Aorta (tissue), 5 donors: Measurements from ENCODE around the gene SCARB1. TPM values are rescaled to one million over a fixed set of nuclear protein-coding genes. Genes with fewer than 3 reads are reported as not detected.
A peak's percentile ranks its signal among the peaks of the same experiment; 100 is the strongest.

Source experiments
- ATAC-seq: fragments of 200-7000 bp; cut with Tn5 transposase; one replicate; pipeline ENCODE4 v1.9.1; 2022; ENCODE audit warnings: moderate library complexity; ENCODE audit not compliant: low FRiP score
- DNase-seq, 2 donors: peaks; one replicate each; pipeline ENCODE4 v3.0.0-alpha.2; 2020
- H3K27ac ChIP-seq, 2 donors: one replicate each; pipeline ENCODE4 v1.5.1; 2013; ENCODE audit warnings: low read length in 2 of 2, mild to moderate bottlenecking in 2 of 2, moderate library complexity in 2 of 2, control low read depth in 1 of 2, inconsistent platforms in 1 of 2, low read depth in 1 of 2
- H3K27me3 ChIP-seq, 2 donors: one replicate each; pipeline ENCODE4 v1.6.1; 2013; ENCODE audit warnings: control low read depth in 1 of 2, low read length in 1 of 2, mild to moderate bottlenecking in 1 of 2, moderate library complexity in 1 of 2; ENCODE audit not compliant: insufficient read depth in 2 of 2, control insufficient read depth in 1 of 2
- H3K36me3 ChIP-seq, 2 donors: one replicate each; pipeline ENCODE4 v1.6.1; 2013; ENCODE audit warnings: control low read depth in 1 of 2, low read length in 1 of 2, mild to moderate bottlenecking in 1 of 2; ENCODE audit not compliant: insufficient read depth in 2 of 2, control insufficient read depth in 1 of 2
- H3K4me1 ChIP-seq, 2 donors: one replicate each; pipeline ENCODE4 v1.6.1; 2013; ENCODE audit warnings: low read length in 2 of 2, control low read depth in 1 of 2, mild to moderate bottlenecking in 1 of 2, moderate library complexity in 1 of 2; ENCODE audit not compliant: insufficient read depth in 2 of 2, control insufficient read depth in 1 of 2
- H3K4me3 ChIP-seq, 2 donors: one replicate each; pipeline ENCODE4 v1.5.1; 2013; ENCODE audit warnings: low read length in 2 of 2, control low read depth in 1 of 2, mild to moderate bottlenecking in 1 of 2
- H3K9me3 ChIP-seq: one replicate; pipeline ENCODE4 v1.6.1; 2013; ENCODE audit warnings: mild to moderate bottlenecking, low read length; ENCODE audit not compliant: control insufficient read depth
- WGBS, 2 donors: extraction: QIAGEN DNeasy Blood & Tissue Kit; methylation state at CpG; one replicate each; pipeline ENCODE4 v1.1.7; 2013; 5-methylcytosine and 5-hydroxymethylcytosine counted together
- intact Hi-C, 2 donors: fragments of 100-400 bp; cut with DNase I; formaldehyde crosslinking; loops; one replicate each; pipeline versions ENCODE4 v1.14.2 to v1.15.0; 2022
- polyA plus RNA-seq, 2 donors: library from polyadenylated mRNA; stranded (reverse); fragments of 200-250 nt; gene quantifications; one replicate each; pipeline ENCODE4 v1.2.3, GENCODE V29; 2013
- total RNA-seq, 2 donors: library from RNA; stranded (reverse); fragmentation: NEBNext Ultra II Directional; extraction: Animal tissue kit (Norgen Biotek cat#: 25700); gene quantifications; one replicate each; pipeline ENCODE4 v1.2.1, GENCODE V29; 2021
- donor health status: healthy with polysubstance abuse.
- donor health status: Bipolar disorder and iron deficiency.
- donor health status: DM: no; HTN: no; CAD: no.
- donor health status: DM: no; HTN: no; CAD: no.
- donor health status: DM: yes; HTN: yes; CAD: no.

The SCARB1 gene
- total and polyA plus RNA-seq, 4 donors, result 6.6 to 38.5 (median 11.9) TPM

GRCh38 chr12:124861492-124861891 lies 2.2 kb downstream of the SCARB1 start:
- peak; percentile 85 to 90 for DNase-seq
- Histone ChIP-seq H3K4me1 (no peaks in the 10 kb centered on the region), H3K4me3 (no peak overlapping the region), H3K36me3 (no peaks in the 10 kb centered on the region), H3K27ac (no peak overlapping the region), H3K27me3 (no peaks in the 10 kb centered on the region), H3K9me3 (no peaks in the 10 kb centered on the region)
- WGBS, 2 donors, result 6 to 8% methylated on average over 9 of the region's 9 CpGs
- peak; percentile 70 for ATAC-seq
- intact Hi-C loops, result no loop called here

- intact Hi-C loops, result no loop called here
- no peak overlapping the region for H3K27ac ChIP-seq
- WGBS, 2 donors, result 85 to 95% methylated on average over 10 to 11 of the region's 11 CpGs
These were observed 5.7 kb downstream of the SCARB1 start for GRCh38 chr12:124857921-124858461.

GRCh38 chr12:124856842-124857178 lies 6.9 kb downstream of the SCARB1 start:
- ATAC-seq (no peak), DNase-seq (no peak)
- no peaks in the 10 kb centered on the region for H3K9me3 ChIP-seq
- no peaks in the 10 kb centered on the region for H3K4me1 ChIP-seq
- 87 to 91% methylated on average over 14 of the region's 14 CpGs for WGBS, 2 donors
- intact Hi-C loops, result no loop called here
- H3K27ac ChIP-seq, result no peak overlapping the region
- no peaks in the 10 kb centered on the region for H3K27me3 ChIP-seq
- H3K36me3 ChIP-seq, result no peaks in the 10 kb centered on the region
- no peak overlapping the region for H3K4me3 ChIP-seq

More at GRCh38 chr12:124857921-124858461, 5.7 kb downstream of the SCARB1 start:
- ATAC-seq (no peak), DNase-seq (no peak)
- Histone ChIP-seq H3K9me3 (no peaks in the 10 kb centered on the region), H3K27me3 (no peaks in the 10 kb centered on the region), H3K4me1 (no peaks in the 10 kb centered on the region), H3K36me3 (no peaks in the 10 kb centered on the region), H3K4me3 (no peak overlapping the region)

- WGBS, 2 donors, result 43 to 49% methylated on average over 14 to 16 of the region's 16 CpGs
- peak; percentile 13 for ATAC-seq
These were observed 7.4 kb downstream of the SCARB1 start for GRCh38 chr12:124856132-124856841.

GRCh38 chr12:124855275-124855957 lies 8.2 kb downstream of the SCARB1 start:
- no peak for ATAC-seq
- Histone ChIP-seq H3K36me3 (no peaks in the 10 kb centered on the region), H3K27ac (no peak overlapping the region), H3K4me3 (no peak overlapping the region), H3K9me3 (no peaks in the 10 kb centered on the region), H3K27me3 (no peaks in the 10 kb centered on the region), H3K4me1 (no peaks in the 10 kb centered on the region)
- WGBS, 2 donors, result 90 to 91% methylated on average over 15 of the region's 15 CpGs
- intact Hi-C loops, result no loop called here
- no peak for DNase-seq

More at GRCh38 chr12:124856132-124856841, 7.4 kb downstream of the SCARB1 start:
- no peak for DNase-seq
- Histone ChIP-seq H3K27me3 (no peaks in the 10 kb centered on the region), H3K27ac (no peak overlapping the region), H3K4me3 (no peak overlapping the region), H3K9me3 (no peaks in the 10 kb centered on the region), H3K36me3 (no peaks in the 10 kb centered on the region), H3K4me1 (no peaks in the 10 kb centered on the region)
- intact Hi-C loops, result no loop called here

- 96% methylated on average over 11 of the region's 11 CpGs for WGBS, 2 donors
- H3K27ac ChIP-seq, result no peak overlapping the region
- H3K4me3 ChIP-seq, result no peak overlapping the region
- no peaks in the 10 kb centered on the region for H3K36me3 ChIP-seq
- H3K27me3 ChIP-seq, result no peaks in the 10 kb centered on the region
- intact Hi-C loops, result no loop called here
- ATAC-seq (no peak), DNase-seq (no peak)
- no peaks in the 10 kb centered on the region for H3K9me3 ChIP-seq
- H3K4me1 ChIP-seq, result no peaks in the 10 kb centered on the region
These were observed 9.0 kb downstream of the SCARB1 start for GRCh38 chr12:124854637-124855184.

- ATAC-seq (no peak), DNase-seq (no peak)
- Histone ChIP-seq H3K36me3 (no peaks in the 10 kb centered on the region), H3K4me3 (no peak overlapping the region), H3K27me3 (no peaks in the 10 kb centered on the region), H3K4me1 (no peaks in the 10 kb centered on the region), H3K9me3 (no peaks in the 10 kb centered on the region), H3K27ac (no peak overlapping the region)
- intact Hi-C loops, result no loop called here
- 93 to 94% methylated on average over 23 to 24 of the region's 24 CpGs for WGBS, 2 donors
These were observed 9.7 kb downstream of the SCARB1 start for GRCh38 chr12:124853781-124854636.

- H3K27ac ChIP-seq, result no peak overlapping the region
- no peaks in the 10 kb centered on the region for H3K36me3 ChIP-seq
- DNase-seq (no peak), ATAC-seq (no peak)
- H3K4me1 ChIP-seq, result no peaks in the 10 kb centered on the region
- intact Hi-C loops, result no loop called here
- H3K4me3 ChIP-seq, result no peak overlapping the region
- no peaks in the 10 kb centered on the region for H3K9me3 ChIP-seq
- 92 to 94% methylated on average over 9 to 11 of the region's 11 CpGs for WGBS, 2 donors
- H3K27me3 ChIP-seq, result no peaks in the 10 kb centered on the region
These were observed 10.7 kb downstream of the SCARB1 start for GRCh38 chr12:124852911-124853427.
